ENCODE data around the gene TEDDM1. TPM values are rescaled to one million over a fixed set of nuclear protein-coding genes. Genes with fewer than 3 reads are reported as not detected.

Gene TEDDM1
- total and polyA plus RNA-seq, 2 donors (not counting 3 experiments of a cell fraction or from before 2014, with no cell fraction given) = not detected

GRCh38 chr1:182368903-182369302, 31.6 kb downstream of the TEDDM1 start:
- H3K27ac ChIP-seq (ENCODE audit: insufficient read depth, low read depth, low read length) = no peak overlapping the region
- H3K9me1 ChIP-seq (replicated peaks; ENCODE audit: control insufficient read depth, extremely low read depth, insufficient read depth, low read length) = no peaks in the 10 kb centered on the region
- no peak overlapping the region for H3K4me3 ChIP-seq (replicated peaks in 1 of 3; ENCODE audit: insufficient read depth in 1 of 3, low read depth in 1 of 3, low read length in 3 of 3)
- ChIA-PET CTCF (no interaction called here), POLR2A (no interaction called here)
- H3K4me1 ChIP-seq (ENCODE audit: control insufficient read depth, extremely low read depth, insufficient read depth, low read length) = no peaks in the 10 kb centered on the region
- TF ChIP-seq JUN (IDR thresholded peaks at IDR 0.05; ENCODE audit: borderline replicate concordance, insufficient read depth, insufficient read length, low read depth) (no peak), POLR2A (IDR thresholded peaks at IDR 0.05; ENCODE audit: low read depth, low read length) (no peak), EZH2 (IDR thresholded peaks at IDR 0.05; ENCODE audit: borderline replicate concordance, low read depth, low read length, severe bottlenecking) (no peak)
- H3K9ac ChIP-seq (replicated peaks; ENCODE audit: extremely low read depth, insufficient read depth, low read length) = no peak overlapping the region
- no TSS peak for BruUV-seq (replicated peaks)
- intact Hi-C loops (cut with micrococcal nuclease) = no loop called here
- H3K27me3 ChIP-seq (ENCODE audit: control insufficient read depth in 2 of 2, insufficient read depth in 2 of 2, low read length in 2 of 2) = peaks cover under 1 to 5% of the 10 kb centered on the region in 2 experiments
- no peak overlapping the region for H3K4me2 ChIP-seq (ENCODE audit: insufficient read depth, low read length)
- no peak for FAIRE-seq
- no peaks in the 10 kb centered on the region for H3K79me2 ChIP-seq (ENCODE audit: control insufficient read depth, insufficient read depth, low read length)
- no peaks in the 10 kb centered on the region for H3K9me3 ChIP-seq (replicated peaks; ENCODE audit: control insufficient read depth, insufficient read depth, low read length)
- no peak overlapping the region for H2AFZ ChIP-seq (ENCODE audit: low read depth, low read length)
- dilution Hi-C loops (cut with MboI; ENCODE audit: extremely low pct_ligation_motif_present, low sequenced_read_pairs) = no loop called here
- H3K36me3 ChIP-seq (ENCODE audit: control insufficient read depth in 2 of 2, extremely low read depth in 1 of 2, insufficient read depth in 2 of 2, low read length in 2 of 2) = no peaks in the 10 kb centered on the region
- no peaks in the 10 kb centered on the region for H4K20me1 ChIP-seq (replicated peaks; ENCODE audit: control insufficient read depth, extremely low read depth, insufficient read depth, low read length)
- DNase-seq (ENCODE audit: low read depth, low spot score) = no peak

DNA sequence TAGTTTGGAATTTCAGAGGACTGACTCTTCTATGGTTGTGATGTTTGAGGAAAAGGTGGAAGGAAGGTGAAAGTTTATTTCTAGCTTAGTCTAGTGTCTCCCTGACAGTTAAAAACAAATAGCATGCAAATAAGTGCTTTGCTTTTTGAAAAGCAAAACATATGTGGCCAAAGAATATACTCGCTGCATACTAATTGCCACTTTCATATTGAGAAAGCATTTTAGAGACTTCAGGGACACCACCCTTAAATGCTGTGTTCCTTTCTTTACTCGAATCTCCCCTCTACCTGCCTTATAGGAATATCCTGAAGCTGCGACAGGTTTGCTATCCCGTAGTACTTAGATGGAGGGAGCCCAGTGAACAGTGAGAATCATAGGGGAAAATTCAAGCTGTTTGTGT, 32.1 kb downstream of the TEDDM1 start:
- no peak for TF ChIP-seq POLR2AphosphoS5 (IDR thresholded peaks at IDR 0.05; ENCODE audit: insufficient read depth, low read depth, low read length)
- H3K9me3 ChIP-seq (replicated peaks; ENCODE audit: control insufficient read depth, insufficient read depth, low read length) = no peaks in the 10 kb centered on the region
- intact Hi-C loops (cut with micrococcal nuclease) (no loop called here), dilution Hi-C loops (cut with MboI; ENCODE audit: extremely low pct_ligation_motif_present, low sequenced_read_pairs) (no loop called here)
- FAIRE-seq (no peak), DNase-seq (ENCODE audit: low read depth, low spot score) (no peak)
- no peaks in the 10 kb centered on the region for H4K20me1 ChIP-seq (replicated peaks; ENCODE audit: control insufficient read depth, extremely low read depth, insufficient read depth, low read length)
- no peak overlapping the region for H3K27ac ChIP-seq (ENCODE audit: insufficient read depth, low read depth, low read length)
- no TSS peak for BruUV-seq (replicated peaks)
- no peak overlapping the region for H3K4me2 ChIP-seq (ENCODE audit: insufficient read depth, low read length)
- H3K4me1 ChIP-seq (ENCODE audit: control insufficient read depth, extremely low read depth, insufficient read depth, low read length) = no peaks in the 10 kb centered on the region
- H3K4me3 ChIP-seq (replicated peaks in 1 of 3; ENCODE audit: insufficient read depth in 1 of 3, low read depth in 1 of 3, low read length in 3 of 3) = no peak overlapping the region
- ChIA-PET CTCF (no interaction called here), POLR2A (no interaction called here)
- H2AFZ ChIP-seq (ENCODE audit: low read depth, low read length) = no peak overlapping the region
- no peaks in the 10 kb centered on the region for H3K36me3 ChIP-seq (ENCODE audit: control insufficient read depth in 2 of 2, extremely low read depth in 1 of 2, insufficient read depth in 2 of 2, low read length in 2 of 2)
- no peaks in the 10 kb centered on the region for H3K9me1 ChIP-seq (replicated peaks; ENCODE audit: control insufficient read depth, extremely low read depth, insufficient read depth, low read length)
- H3K9ac ChIP-seq (replicated peaks; ENCODE audit: extremely low read depth, insufficient read depth, low read length) = no peak overlapping the region
- H3K79me2 ChIP-seq (ENCODE audit: control insufficient read depth, insufficient read depth, low read length) = no peaks in the 10 kb centered on the region
- H3K27me3 ChIP-seq (ENCODE audit: control insufficient read depth in 2 of 2, insufficient read depth in 2 of 2, low read length in 2 of 2) = peaks cover 0 to 5% of the 10 kb centered on the region in 2 experiments

All from endothelial cell of umbilical vein (primary cell).